ENCODE measurements around the gene APOBEC3A.

The APOBEC3A gene

DNA sequence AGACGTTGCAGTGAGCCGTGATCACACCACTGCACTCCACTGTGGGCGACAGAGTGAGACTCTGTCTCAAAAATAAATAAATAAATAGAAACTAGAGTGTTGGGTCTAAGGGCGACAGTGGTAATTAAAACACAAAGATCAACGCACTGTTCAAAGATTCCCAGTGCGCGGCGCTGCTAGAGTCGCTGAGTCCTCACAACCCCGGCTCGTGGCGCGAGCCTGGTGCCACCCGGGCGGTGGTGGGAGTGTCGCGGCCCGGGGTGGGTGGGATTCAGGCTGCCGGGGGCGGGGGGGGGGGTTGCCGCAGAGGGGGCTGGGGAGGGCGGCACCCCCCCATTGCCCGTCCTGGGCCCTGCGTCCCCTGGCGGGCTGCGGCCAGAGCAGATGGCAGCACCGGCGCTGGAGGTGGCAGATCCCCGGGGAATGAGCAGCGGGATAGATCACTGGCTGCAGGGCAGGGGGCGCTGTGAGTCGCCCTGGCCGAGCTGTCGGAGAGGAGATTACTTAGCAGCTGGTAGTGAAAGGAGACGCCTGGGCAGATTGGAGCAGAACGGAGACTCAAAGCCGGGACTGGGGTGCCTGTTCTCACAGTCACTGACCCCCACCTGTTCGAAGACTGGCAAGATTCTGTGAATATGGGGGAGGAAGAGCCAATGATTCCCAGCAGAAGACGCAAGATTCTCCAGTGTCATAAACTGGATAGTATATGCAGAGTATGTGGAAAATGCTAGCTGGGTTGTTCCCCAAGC lies 30.2 kb upstream of the APOBEC3A start:
- DNase-seq (ENCODE audit: low spot score), result no peak

DNA sequence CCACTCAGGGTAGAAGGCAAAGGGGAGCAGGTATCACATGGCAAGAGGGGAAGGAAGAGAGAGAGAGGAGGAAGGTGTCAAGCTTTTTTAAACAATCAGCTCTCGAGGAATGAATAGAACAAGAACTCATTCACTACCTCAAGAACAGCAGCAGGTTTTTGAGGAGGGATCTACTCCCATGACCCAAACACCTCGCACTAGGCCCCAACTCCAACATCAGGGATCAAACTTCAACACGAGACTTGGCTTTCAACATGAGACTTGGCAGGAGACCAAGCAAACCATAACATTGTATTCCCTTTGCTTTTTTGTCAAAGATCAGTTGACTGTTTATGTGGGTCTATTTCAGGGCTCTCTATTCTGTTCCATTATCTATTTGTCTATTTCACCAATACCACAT lies 26.9 kb upstream of the APOBEC3A start:
- no peak for TF ChIP-seq CTCF (IDR thresholded peaks at IDR 0.05; ENCODE audit: poor library complexity, severe bottlenecking)
- H3K36me3 ChIP-seq (ENCODE audit: low read depth), result no peaks in the 10 kb centered on the region
- DNase-seq (ENCODE audit: low spot score) (no peak), ATAC-seq (ENCODE audit: low read depth) (no peak)
- H3K9me3 ChIP-seq (ENCODE audit: severe bottlenecking), result no peaks in the 10 kb centered on the region
- no peak overlapping the region for H3K27ac ChIP-seq (ENCODE audit: poor library complexity, severe bottlenecking)
- H3K27me3 ChIP-seq (ENCODE audit: insufficient read depth, poor library complexity, severe bottlenecking), result peaks cover 6% of the 10 kb centered on the region
- no peak overlapping the region for H3K4me3 ChIP-seq (ENCODE audit: severe bottlenecking)
- no peaks in the 10 kb centered on the region for H3K4me1 ChIP-seq (ENCODE audit: insufficient read depth, poor library complexity, severe bottlenecking)

More for the DNA sequence above, 30.2 kb upstream of the APOBEC3A start:
- no peaks in the 10 kb centered on the region for H3K27me3 ChIP-seq (ENCODE audit: insufficient read depth, poor library complexity, severe bottlenecking)
- H3K9me3 ChIP-seq (ENCODE audit: severe bottlenecking), result no peaks in the 10 kb centered on the region
- peaks cover 23% of the 10 kb centered on the region for H3K4me1 ChIP-seq (ENCODE audit: insufficient read depth, poor library complexity, severe bottlenecking)
- no peak overlapping the region for H3K4me3 ChIP-seq (ENCODE audit: severe bottlenecking)
- H3K36me3 ChIP-seq (ENCODE audit: low read depth), result no peaks in the 10 kb centered on the region
- no peak for ATAC-seq (ENCODE audit: low read depth)
- H3K27ac ChIP-seq (ENCODE audit: poor library complexity, severe bottlenecking), result no peak overlapping the region
- TF ChIP-seq CTCF (IDR thresholded peaks at IDR 0.05; ENCODE audit: poor library complexity, severe bottlenecking), result peak; percentile 20

GRCh38 chr22:38935023-38935422 lies 22.4 kb upstream of the APOBEC3A start:
- H3K4me1 ChIP-seq (ENCODE audit: insufficient read depth, poor library complexity, severe bottlenecking), result no peaks in the 10 kb centered on the region
- no peaks in the 10 kb centered on the region for H3K9me3 ChIP-seq (ENCODE audit: severe bottlenecking)
- no peak overlapping the region for H3K27ac ChIP-seq (ENCODE audit: poor library complexity, severe bottlenecking)
- no peaks in the 10 kb centered on the region for H3K36me3 ChIP-seq (ENCODE audit: low read depth)
- TF ChIP-seq CTCF (IDR thresholded peaks at IDR 0.05; ENCODE audit: poor library complexity, severe bottlenecking), result no peak
- DNase-seq (ENCODE audit: low spot score), result peak; percentile 86
- H3K27me3 ChIP-seq (ENCODE audit: insufficient read depth, poor library complexity, severe bottlenecking), result peaks cover 6% of the 10 kb centered on the region
- ATAC-seq (ENCODE audit: low read depth), result peak; percentile 73
- no peak overlapping the region for H3K4me3 ChIP-seq (ENCODE audit: severe bottlenecking)

- DNase-seq (ENCODE audit: low spot score), result no peak
- H3K9me3 ChIP-seq (ENCODE audit: severe bottlenecking), result no peaks in the 10 kb centered on the region
- H3K4me1 ChIP-seq (ENCODE audit: insufficient read depth, poor library complexity, severe bottlenecking), result no peaks in the 10 kb centered on the region
- H3K27ac ChIP-seq (ENCODE audit: poor library complexity, severe bottlenecking), result no peak overlapping the region
- peaks cover 6% of the 10 kb centered on the region for H3K27me3 ChIP-seq (ENCODE audit: insufficient read depth, poor library complexity, severe bottlenecking)
- no peak for TF ChIP-seq CTCF (IDR thresholded peaks at IDR 0.05; ENCODE audit: poor library complexity, severe bottlenecking)
- no peaks in the 10 kb centered on the region for H3K36me3 ChIP-seq (ENCODE audit: low read depth)
- no peak overlapping the region for H3K4me3 ChIP-seq (ENCODE audit: severe bottlenecking)
- ATAC-seq (ENCODE audit: low read depth), result no peak
These were observed 21.8 kb upstream of the APOBEC3A start for GRCh38 chr22:38935616-38936015.

DNA sequence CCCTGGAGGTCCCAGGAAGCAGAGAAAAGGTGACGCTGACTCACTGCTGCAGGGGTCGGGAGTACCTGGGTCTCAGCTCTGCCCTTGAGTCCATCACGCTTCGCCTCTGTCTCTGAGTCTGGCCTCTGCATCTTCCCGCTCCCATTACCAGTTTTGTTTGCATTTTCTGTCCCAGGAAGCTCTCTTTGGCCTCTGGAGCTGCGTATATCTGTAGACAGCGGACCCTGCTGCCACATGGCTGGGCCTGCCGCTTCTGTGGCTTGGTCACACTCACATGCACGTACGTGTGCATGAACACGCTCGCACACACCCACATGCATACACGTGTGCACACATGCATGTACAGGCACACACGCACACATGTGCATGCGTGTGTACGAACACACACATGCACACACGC lies 20.8 kb upstream of the APOBEC3A start:
- H3K36me3 ChIP-seq (ENCODE audit: low read depth), result no peaks in the 10 kb centered on the region
- no peak overlapping the region for H3K27ac ChIP-seq (ENCODE audit: poor library complexity, severe bottlenecking)
- H3K27me3 ChIP-seq (ENCODE audit: insufficient read depth, poor library complexity, severe bottlenecking), result peaks cover 6% of the 10 kb centered on the region
- ATAC-seq (ENCODE audit: low read depth), result no peak
- no peak overlapping the region for H3K4me3 ChIP-seq (ENCODE audit: severe bottlenecking)
- no peak for DNase-seq (ENCODE audit: low spot score)
- H3K9me3 ChIP-seq (ENCODE audit: severe bottlenecking), result no peaks in the 10 kb centered on the region
- no peak for TF ChIP-seq CTCF (IDR thresholded peaks at IDR 0.05; ENCODE audit: poor library complexity, severe bottlenecking)
- H3K4me1 ChIP-seq (ENCODE audit: insufficient read depth, poor library complexity, severe bottlenecking), result no peaks in the 10 kb centered on the region

Data from RWPE2 (cell line).